HG03378 (cell line): ENCODE measurements around the gene FNDC5.

Experiments
- ATAC-seq: cut with Tn5 transposase; IDR thresholded peaks from one replicate; pipeline ENCODE4 v1.9.1; 2021; ENCODE audit warnings: mild to moderate bottlenecking, moderate library complexity; ENCODE audit not compliant: unreplicated experiment

FNDC5 gene

DNA sequence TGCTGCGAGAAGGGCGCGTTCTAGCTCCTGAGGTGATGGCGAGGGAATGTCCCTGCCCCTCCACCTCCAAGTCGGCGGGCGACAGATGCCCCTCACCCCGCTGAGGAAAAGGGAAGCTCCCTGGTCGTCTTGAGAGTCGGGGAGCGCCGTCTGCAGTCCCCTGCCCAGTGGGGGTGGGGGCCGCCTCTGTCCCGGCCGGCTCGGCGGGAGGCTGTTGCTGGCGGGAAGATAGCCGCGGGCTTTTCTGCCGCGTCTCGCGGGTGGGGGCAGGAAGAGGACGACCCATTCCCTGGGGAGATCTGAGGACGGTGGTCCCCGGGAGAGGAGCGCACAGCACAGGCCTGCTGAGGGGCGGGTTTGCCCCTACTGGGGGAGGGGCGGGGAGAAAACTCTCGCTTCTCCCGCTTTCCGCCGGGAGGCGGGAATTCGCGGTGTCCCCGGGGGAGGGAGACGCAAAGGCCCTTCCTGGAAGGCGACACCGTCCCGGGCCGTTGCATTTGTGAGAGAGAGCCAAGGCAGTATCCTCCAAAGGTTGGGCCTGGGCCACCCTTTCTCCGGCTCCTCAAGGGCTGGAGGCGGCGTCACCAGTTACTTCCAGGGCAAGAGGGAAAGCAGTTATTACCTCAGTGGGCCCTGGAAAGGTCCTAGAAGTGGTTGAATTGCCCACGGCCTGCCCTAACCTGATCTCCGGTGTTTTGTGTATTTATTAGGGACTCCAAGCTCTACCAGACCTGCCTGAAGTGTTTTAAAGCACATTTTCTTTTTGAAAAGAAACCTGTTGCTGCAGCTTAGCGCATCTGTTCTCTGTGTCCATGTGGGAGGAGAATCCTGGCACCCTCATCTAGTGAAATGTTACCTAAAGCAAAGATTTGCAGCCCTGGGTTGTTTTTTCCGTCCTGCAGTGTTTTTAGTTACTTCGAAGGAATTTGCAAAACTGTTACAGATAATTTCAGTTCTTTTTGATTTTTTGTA, 52.6 kb downstream of the FNDC5 start:
- peak; percentile 11 for ATAC-seq

DNA sequence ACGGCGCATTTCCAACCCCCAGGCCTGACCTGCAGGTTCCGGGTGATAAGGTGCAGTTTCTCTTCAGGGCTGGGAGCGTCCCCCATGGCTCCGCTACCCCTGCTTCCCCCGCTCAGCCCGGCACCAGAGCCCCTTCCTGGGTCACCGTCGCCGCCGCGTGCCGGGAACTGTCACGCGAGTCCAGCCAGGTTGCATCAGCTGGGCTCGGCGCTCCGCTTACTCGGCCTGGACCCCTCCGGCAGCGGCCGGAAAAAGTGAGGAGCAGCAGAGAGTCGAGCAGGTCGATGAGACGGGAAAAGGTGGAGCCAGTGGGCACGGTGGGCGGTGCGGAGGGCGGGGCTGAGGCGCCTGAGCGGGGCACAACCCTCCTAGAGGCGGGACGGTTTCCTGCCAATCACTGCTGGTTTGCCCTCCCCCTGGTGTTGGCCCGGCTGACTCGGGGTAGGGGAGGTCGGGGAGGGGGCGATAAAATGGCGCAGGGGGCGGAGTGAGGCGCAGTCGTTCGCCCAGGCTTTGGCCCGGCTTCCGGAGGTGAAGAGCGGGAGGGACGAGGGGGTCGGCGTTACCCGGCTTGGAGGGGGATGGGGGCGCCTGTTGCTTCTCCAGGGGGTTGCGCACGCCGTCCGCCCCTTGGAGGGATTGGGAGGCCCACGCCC, 53.4 kb downstream of the FNDC5 start, which contains the start of the genes S100PBP and YARS1:
TSS of gene S100PBP (plus strand) at position 495 of the 656 bp plus-strand sequence. CDS start 8,447 bp downstream, outside the sequence.
TSS of gene YARS1 (minus strand) at position 200 of the 656 bp plus-strand sequence. CDS start at position 86, 114 bp downstream.
- ATAC-seq, result peak; percentile 74

DNA sequence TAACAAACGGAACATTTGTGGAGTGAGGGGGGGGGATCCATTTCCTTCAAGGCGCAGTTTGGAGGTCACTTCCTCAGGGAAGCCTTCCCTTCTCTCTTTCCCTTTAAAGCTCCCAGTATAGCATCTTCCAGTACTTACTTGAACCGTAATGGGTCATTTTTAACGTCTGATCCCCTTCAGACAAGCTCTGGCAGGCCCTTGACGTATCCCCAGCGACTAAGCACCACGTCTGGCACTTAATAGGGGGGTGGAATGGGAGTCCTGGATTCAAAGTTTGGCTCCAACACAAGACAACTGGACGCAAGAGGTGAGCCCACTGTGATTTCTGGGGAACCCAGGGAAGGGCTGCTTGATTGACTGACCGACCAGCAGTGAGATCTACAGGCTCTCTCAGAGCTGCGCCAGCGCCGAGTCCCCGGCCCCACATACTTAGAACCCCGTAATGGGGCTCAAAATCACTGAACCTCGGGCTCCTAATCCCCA, 54.0 kb downstream of the FNDC5 start:
- no peak for ATAC-seq

DNA sequence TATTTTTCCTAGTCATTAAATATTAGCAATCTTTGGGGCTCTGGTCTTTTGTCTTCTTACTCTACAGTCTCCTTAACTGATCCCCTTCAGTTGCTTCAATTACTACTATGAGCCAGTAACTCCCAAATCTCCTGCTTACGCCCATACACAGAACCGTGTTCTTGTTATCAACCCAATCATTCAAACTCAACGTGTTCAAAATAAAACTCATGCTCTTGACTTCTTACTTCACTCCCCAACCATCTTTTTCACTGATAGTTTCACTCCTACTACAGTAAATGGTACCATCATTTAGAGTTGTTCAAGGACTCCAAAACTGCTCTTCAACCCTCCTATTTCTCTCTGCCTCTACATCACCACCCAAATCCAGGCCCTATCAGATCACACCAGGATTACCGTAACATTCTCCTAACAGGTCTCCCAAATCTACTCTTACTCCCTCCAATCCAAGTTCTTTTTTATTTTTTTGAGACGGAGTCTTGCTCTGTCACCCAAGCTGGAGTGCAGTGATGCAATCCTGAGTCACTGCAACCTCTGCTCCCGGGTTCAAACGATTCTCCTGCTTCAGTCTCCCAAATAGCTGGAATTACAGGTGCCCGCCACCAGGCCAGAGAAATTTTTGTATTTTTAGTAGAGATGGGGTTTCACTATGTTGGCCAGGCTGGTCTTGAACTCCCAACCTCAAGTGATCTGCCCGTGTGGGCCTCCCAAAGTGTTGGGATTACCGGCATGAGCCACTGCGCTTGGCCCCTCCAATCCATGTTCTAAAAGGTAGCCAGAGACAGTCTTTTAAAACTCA, 56.6 kb downstream of the FNDC5 start:
- no peak for ATAC-seq
